Parathyroid adenoma (tissue), 2 donors: ENCODE data around the gene OTUD3.
"Not testable (repeated sequence)": the region's sequence is repeated elsewhere in the genome, so short reads cannot be mapped to it uniquely, and the experiment has no call there.

Source experiments
- H2AFZ ChIP-seq: fragments of 300-600 bp; sonication (generic); one replicate; pipeline ENCODE4 v1.7.0; 2017; ENCODE audit warnings: antibody characterized with exemption, mild to moderate bottlenecking
- H3K27ac ChIP-seq: fragments of 300-600 bp; sonication (generic); one replicate; pipeline ENCODE4 v1.7.0; 2017
- H3K27me3 ChIP-seq: fragments of 300-600 bp; sonication (generic); one replicate; pipeline ENCODE4 v1.7.0; 2017; ENCODE audit warnings: low read length; ENCODE audit not compliant: control insufficient read depth, insufficient read depth
- H3K36me3 ChIP-seq: fragments of 300-600 bp; sonication (generic); one replicate; pipeline ENCODE4 v1.7.0; 2017; ENCODE audit warnings: low read length; ENCODE audit not compliant: control insufficient read depth, insufficient read depth
- H3K4me1 ChIP-seq: fragments of 300-600 bp; sonication (generic); one replicate; pipeline ENCODE4 v1.7.0; 2017; ENCODE audit warnings: control low read depth
- H3K4me2 ChIP-seq: fragments of 300-600 bp; sonication (generic); one replicate; pipeline ENCODE4 v1.7.0; 2017; ENCODE audit warnings: low read length
- H3K4me3 ChIP-seq: fragments of 300-600 bp; sonication (generic); one replicate; pipeline ENCODE4 v1.7.0; 2017; ENCODE audit warnings: low read depth, low read length
- H3K79me2 ChIP-seq: fragments of 300-600 bp; sonication (generic); one replicate; pipeline ENCODE4 v1.7.0; 2017; ENCODE audit warnings: control low read depth
- H3K9ac ChIP-seq: fragments of 300-600 bp; sonication (generic); one replicate; pipeline ENCODE4 v1.7.0; 2017; ENCODE audit warnings: mild to moderate bottlenecking
- H3K9me3 ChIP-seq: fragments of 300-600 bp; sonication (generic); one replicate; pipeline ENCODE4 v1.7.0; 2017; ENCODE audit warnings: low read length; ENCODE audit not compliant: control insufficient read depth
- CTCF ChIP-seq: fragments of 300-600 bp; sonication (generic); IDR thresholded peaks from one replicate; pipeline ENCODE4 v1.7.0; 2017; ENCODE audit warnings: antibody characterized with exemption, mild to moderate bottlenecking
- donor health status: primary hyperparathyroidism.

Gene OTUD3

DNA sequence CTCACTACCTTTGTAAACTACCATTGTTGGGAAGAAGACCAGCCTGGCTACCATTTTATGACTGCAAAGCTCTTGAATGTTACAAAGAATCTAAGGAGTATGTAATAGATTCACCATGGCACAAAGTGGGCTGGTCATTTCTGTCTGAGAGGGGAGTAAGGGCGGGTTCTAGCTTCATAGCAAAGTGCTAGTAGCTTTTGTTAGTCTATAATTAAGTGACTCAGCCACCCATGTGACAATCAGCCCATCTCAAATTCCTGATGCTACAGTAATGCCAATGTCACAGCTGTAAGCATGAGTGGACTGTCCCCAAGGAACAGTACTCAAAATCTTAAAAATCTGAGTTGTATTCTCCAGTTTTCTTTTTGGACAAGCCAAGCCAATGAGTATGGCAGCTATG lies 15.4 kb upstream of the OTUD3 start:
- Histone ChIP-seq H3K79me2 (no peaks in the 10 kb centered on the region), H2AFZ (no peak overlapping the region), H3K4me3 (no peak overlapping the region), H3K9me3 (no peaks in the 10 kb centered on the region), H3K4me2 (no peak overlapping the region), H3K4me1 (no peaks in the 10 kb centered on the region), H3K9ac (no peak overlapping the region), H3K27ac (no peak overlapping the region), H3K36me3 (no peaks in the 10 kb centered on the region), H3K27me3 (no peaks in the 10 kb centered on the region)
- no peak for TF ChIP-seq CTCF

DNA sequence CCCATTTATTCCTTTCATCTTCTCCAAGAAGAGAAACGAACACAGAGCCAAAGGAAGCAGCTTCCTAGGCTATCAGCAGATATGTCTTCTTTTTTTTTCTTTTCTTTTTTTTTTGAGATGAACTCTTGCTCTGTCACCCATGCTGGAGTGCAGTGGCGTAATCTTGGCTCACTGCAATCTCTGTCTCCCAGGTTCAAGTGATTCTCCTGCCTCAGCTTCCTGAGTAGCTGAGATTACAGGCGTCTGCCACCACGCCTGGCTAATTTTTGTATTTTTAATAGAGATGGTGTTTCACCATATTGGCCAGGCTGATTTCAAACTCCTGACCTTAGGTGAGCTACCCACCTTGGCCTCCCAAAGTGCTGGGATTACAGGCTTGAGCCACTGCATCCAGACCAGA lies 13.6 kb upstream of the OTUD3 start:
- H3K4me3 ChIP-seq, H2AFZ ChIP-seq, H3K4me1 ChIP-seq, H3K27me3 ChIP-seq, H3K4me2 ChIP-seq, H3K9ac ChIP-seq, H3K9me3 ChIP-seq, H3K36me3 ChIP-seq, H3K27ac ChIP-seq, H3K79me2 ChIP-seq: not testable (repeated sequence)

DNA sequence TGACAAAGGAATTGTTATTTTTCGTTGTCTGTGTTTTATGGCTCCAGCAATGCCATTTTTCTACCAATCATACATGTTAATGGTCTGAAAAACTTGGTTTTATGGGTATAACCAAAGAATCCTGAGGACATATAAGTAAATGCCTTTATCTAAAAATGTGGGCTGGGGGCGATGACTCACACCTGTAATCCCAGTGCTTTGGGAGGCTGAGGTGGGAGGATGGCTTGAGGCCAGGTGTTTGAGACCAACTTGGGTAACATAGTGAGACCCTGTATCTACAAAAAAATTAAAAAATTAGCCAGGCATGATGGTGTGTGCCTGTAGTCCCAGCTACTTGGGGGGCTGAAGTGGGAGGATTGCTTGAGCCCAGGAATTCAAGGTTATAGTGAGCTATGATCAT lies 12.7 kb upstream of the OTUD3 start:
- H3K27ac ChIP-seq, H3K9me3 ChIP-seq, H3K4me1 ChIP-seq, H3K27me3 ChIP-seq, H3K9ac ChIP-seq, H3K4me3 ChIP-seq, H3K36me3 ChIP-seq, H2AFZ ChIP-seq, H3K4me2 ChIP-seq, H3K79me2 ChIP-seq: not testable (repeated sequence)

DNA sequence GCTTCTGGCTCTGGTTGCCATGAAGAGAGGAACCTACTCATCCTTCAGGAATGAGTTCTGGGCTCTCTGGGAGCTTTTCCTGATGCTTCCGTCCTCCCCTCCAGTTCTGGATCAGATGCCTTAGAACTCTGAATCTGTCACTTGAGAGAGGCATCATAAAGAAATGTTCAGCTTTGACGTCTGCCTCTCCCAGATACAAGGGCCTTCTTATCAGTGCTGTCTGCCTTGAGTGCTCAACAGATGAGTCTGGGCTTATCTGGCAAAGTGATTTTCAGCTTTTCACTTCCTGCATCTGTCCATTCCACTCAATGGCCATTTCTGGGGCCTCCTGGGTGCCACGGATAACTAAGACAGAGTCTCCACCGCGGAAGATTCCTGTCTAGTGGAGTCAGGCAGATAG lies 12.3 kb upstream of the OTUD3 start:
- Histone ChIP-seq H3K4me2 (no peak overlapping the region), H3K36me3 (no peaks in the 10 kb centered on the region), H3K27ac (no peak overlapping the region)

DNA sequence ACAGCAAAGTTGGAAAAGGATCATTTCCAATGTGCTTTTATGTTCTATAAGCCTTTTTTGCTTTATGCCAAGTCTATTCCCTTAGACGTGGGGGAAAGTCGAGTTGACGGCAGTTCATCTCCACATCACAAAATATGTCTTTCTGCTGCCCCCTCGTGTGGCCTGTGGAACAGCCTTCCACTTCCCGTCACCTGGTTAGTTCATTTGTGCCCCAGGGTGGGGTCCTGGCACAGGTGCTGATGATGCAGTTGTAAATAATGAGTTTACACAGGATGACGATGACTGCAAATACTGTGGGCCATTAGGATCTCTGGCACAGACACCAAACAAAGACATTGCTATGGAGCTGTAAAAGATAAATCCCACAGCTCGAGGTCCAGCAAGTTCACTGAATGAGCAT lies 10.0 kb upstream of the OTUD3 start:
- Histone ChIP-seq H3K9me3 (no peaks in the 10 kb centered on the region), H3K9ac (no peak overlapping the region), H3K4me1 (no peaks in the 10 kb centered on the region), H3K27ac (no peak overlapping the region), H3K4me3 (no peak overlapping the region), H3K79me2 (no peaks in the 10 kb centered on the region), H3K4me2 (no peak overlapping the region), H3K36me3 (no peaks in the 10 kb centered on the region), H3K27me3 (no peaks in the 10 kb centered on the region), H2AFZ (no peak overlapping the region)
- TF ChIP-seq CTCF, result peak; percentile 25

More for the DNA sequence above, 12.3 kb upstream of the OTUD3 start:
- Histone ChIP-seq H3K9me3 (no peaks in the 10 kb centered on the region), H3K4me3 (no peak overlapping the region), H3K4me1 (no peaks in the 10 kb centered on the region), H3K79me2 (no peaks in the 10 kb centered on the region), H2AFZ (no peak overlapping the region), H3K9ac (no peak overlapping the region), H3K27me3 (no peaks in the 10 kb centered on the region)
- TF ChIP-seq CTCF, result no peak

DNA sequence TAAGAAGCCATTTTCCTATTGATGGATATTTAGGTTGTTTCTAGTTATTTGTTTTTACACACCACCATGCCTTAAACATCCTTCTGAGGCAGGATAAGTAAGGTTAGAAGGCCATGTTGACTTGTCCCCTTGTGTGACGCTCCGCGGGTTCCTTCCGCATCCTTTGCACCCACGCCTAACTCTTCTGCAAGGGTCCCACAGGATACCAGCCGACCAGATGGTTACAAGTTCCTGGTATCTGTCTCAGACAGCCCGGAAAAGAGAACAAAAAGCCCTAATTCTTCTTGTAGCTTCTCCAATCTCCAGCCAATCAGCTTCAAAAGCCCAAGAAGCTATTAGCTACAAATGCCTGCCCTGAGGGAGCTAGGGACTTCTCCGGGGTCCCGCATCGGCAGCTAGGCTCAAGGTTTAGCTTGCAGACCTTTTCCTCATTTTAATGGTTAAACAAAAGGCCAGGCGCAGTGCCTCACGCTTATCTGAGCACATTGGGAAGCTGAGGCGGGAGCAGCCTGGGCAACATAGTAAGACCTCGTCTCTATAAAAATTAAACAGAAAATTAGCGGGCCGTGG lies 4.9 kb upstream of the OTUD3 start:
- Histone ChIP-seq H2AFZ (no peak overlapping the region), H3K79me2 (no peaks in the 10 kb centered on the region), H3K4me3 (no peak overlapping the region), H3K27me3 (no peaks in the 10 kb centered on the region), H3K4me2 (no peak overlapping the region), H3K9me3 (no peaks in the 10 kb centered on the region), H3K27ac (no peak overlapping the region), H3K4me1 (no peaks in the 10 kb centered on the region), H3K9ac (no peak overlapping the region), H3K36me3 (no peaks in the 10 kb centered on the region)
- no peak for TF ChIP-seq CTCF
